CD14-positive monocyte (primary cell): ENCODE data around the gene RTL10. TPM values are rescaled to one million over a fixed set of nuclear protein-coding genes. Genes with fewer than 3 reads are reported as not detected.

Experiments used
- DNase-seq, 3 donors: peaks; one replicate each; pipeline ENCODE4 v3.0.0-alpha.2; 2011 to 2022
- H2AFZ ChIP-seq: 2 replicates; pipeline ENCODE4 v1.6.0; 2012; ENCODE audit warnings: mild to moderate bottlenecking, low read depth, low read length, inconsistent platforms; ENCODE audit not compliant: insufficient read depth, poor library complexity, severe bottlenecking
- H3K27ac ChIP-seq, 2 donors: 1 replicate in 1 of 2; 2 replicates in 1 of 2; pipeline ENCODE4 v1.5.1; 2012 to 2013; ENCODE audit warnings: low read length in 2 of 2, control low read depth in 1 of 2, inconsistent platforms in 1 of 2, low read depth in 1 of 2, mild to moderate bottlenecking in 1 of 2
- H3K27me3 ChIP-seq, 2 donors: one replicate each; pipeline versions ENCODE4 v1.6.0 to v1.6.1; 2011 to 2013; ENCODE audit warnings: low read length in 2 of 2; ENCODE audit not compliant: control insufficient read depth in 2 of 2, insufficient read depth in 2 of 2
- H3K36me3 ChIP-seq, 2 donors: replicated peaks in 1 of 2; 1 replicate in 1 of 2; 2 replicates in 1 of 2; pipeline versions ENCODE4 v1.5.1 to v1.6.1; 2012 to 2013; ENCODE audit warnings: low read length in 2 of 2, control low read depth in 1 of 2, inconsistent platforms in 1 of 2, mild to moderate bottlenecking in 1 of 2; ENCODE audit not compliant: insufficient read depth in 2 of 2, control insufficient read depth in 1 of 2
- H3K4me1 ChIP-seq, 2 donors: 1 replicate in 1 of 2; 2 replicates in 1 of 2; pipeline versions ENCODE4 v1.5.1 to v1.6.1; 2012 to 2013; ENCODE audit warnings: low read length in 2 of 2, control low read depth in 1 of 2, inconsistent platforms in 1 of 2, mild to moderate bottlenecking in 1 of 2, moderate library complexity in 1 of 2; ENCODE audit not compliant: insufficient read depth in 2 of 2, control insufficient read depth in 1 of 2
- H3K4me2 ChIP-seq: replicated peaks from 2 replicates; pipeline ENCODE3; 2012; ENCODE audit warnings: low read length, moderate library complexity, mild to moderate bottlenecking; ENCODE audit not compliant: poor library complexity, severe bottlenecking; ENCODE audit errors: extremely low read depth
- H3K4me3 ChIP-seq, 3 experiments: fragments of 200-600 bp in 1 of 3; sonication (generic) in 1 of 3; replicated peaks in 1 of 3; 1 replicate in 2 of 3; 2 replicates in 1 of 3; pipeline ENCODE4 v1.5.1; 2011 to 2013; ENCODE audit warnings: low read length in 3 of 3, mild to moderate bottlenecking in 3 of 3, control low read depth in 2 of 3, low read depth in 2 of 3, inconsistent platforms in 1 of 3, moderate library complexity in 1 of 3
- H3K79me2 ChIP-seq: 2 replicates; pipeline ENCODE4 v1.6.0; 2012; ENCODE audit warnings: mild to moderate bottlenecking, control low read depth, inconsistent platforms, low read length, moderate library complexity; ENCODE audit not compliant: insufficient read depth
- H3K9ac ChIP-seq: 2 replicates; pipeline ENCODE4 v1.6.0; 2017; ENCODE audit warnings: low read length, mild to moderate bottlenecking; ENCODE audit not compliant: insufficient read depth, poor library complexity, severe bottlenecking
- H3K9me3 ChIP-seq, 2 donors: replicated peaks in 1 of 2; 1 replicate in 1 of 2; 2 replicates in 1 of 2; pipeline versions ENCODE4 v1.5.1 to v1.6.1; 2012 to 2013; ENCODE audit warnings: low read length in 2 of 2, control low read depth in 1 of 2; ENCODE audit not compliant: control insufficient read depth in 1 of 2, insufficient read depth in 1 of 2
- H4K20me1 ChIP-seq: 2 replicates; pipeline ENCODE4 v1.6.0; 2012; ENCODE audit warnings: mild to moderate bottlenecking, low read length, control low read depth, moderate library complexity; ENCODE audit not compliant: insufficient read depth
- H3K27ac Mint-ChIP-seq, 7 donors: one replicate each; pipeline ENCODE4 v1.8.0; 2020; ENCODE audit warnings: mild to moderate bottlenecking in 7 of 7, mixed read lengths in 7 of 7, moderate library complexity in 6 of 7, inconsistent platforms in 2 of 7
- H3K27me3 Mint-ChIP-seq, 3 donors: one replicate each; pipeline ENCODE4 v1.8.0; 2021 to 2022; ENCODE audit warnings: low read depth in 3 of 3, mild to moderate bottlenecking in 3 of 3, mixed read lengths in 3 of 3, moderate library complexity in 3 of 3, inconsistent platforms in 1 of 3
- H3K36me3 Mint-ChIP-seq, 2 donors: one replicate each; pipeline ENCODE4 v1.8.0; 2020; ENCODE audit warnings: mixed read lengths in 2 of 2, inconsistent platforms in 1 of 2, mild to moderate bottlenecking in 1 of 2
- H3K4me1 Mint-ChIP-seq: one replicate; pipeline ENCODE4 v1.8.0; 2020; ENCODE audit warnings: mild to moderate bottlenecking, mixed read lengths
- H3K4me3 Mint-ChIP-seq, 2 donors: one replicate each; pipeline ENCODE4 v1.8.0; 2020; ENCODE audit warnings: mild to moderate bottlenecking in 2 of 2, mixed read lengths in 2 of 2, moderate library complexity in 1 of 2
- H3K9me3 Mint-ChIP-seq, 7 donors: one replicate each; pipeline ENCODE4 v1.8.0; 2020 to 2022; ENCODE audit warnings: mixed read lengths in 7 of 7, mild to moderate bottlenecking in 6 of 7, moderate library complexity in 6 of 7, inconsistent platforms in 2 of 7
- WGBS: methylation state at CpG from one replicate; pipeline ENCODE4 v1.1.5; 2013; ENCODE audit warnings: missing lambda C conversion rate; ENCODE audit not compliant: insufficient coverage; 5-methylcytosine and 5-hydroxymethylcytosine counted together
- intact Hi-C, 2 donors: fragments of 100-400 bp; cut with micrococcal nuclease; formaldehyde crosslinking; loops; one replicate each; pipeline versions ENCODE4 v1.15.0 to v1.15.1; 2023
- polyA plus RNA-seq, 3 donors: library from polyadenylated mRNA; depleted of rRNA in 1 of 3; unstranded in 2 of 3; stranded (reverse) in 1 of 3; fragments of 300-500 nt in 2 of 3; fragments of >200 nt in 1 of 3; fragmentation: Illumina TruSeq in 2 of 3; gene quantifications; 1 replicate in 2 of 3; 2 replicates in 1 of 3; pipeline ENCODE4 v1.2.3, GENCODE V29; 2012 to 2021
- TF ChIP-seq, protein P1 (sequence below): fragments of 200-600 bp; IDR thresholded peaks from one replicate; pipeline ENCODE4 v1.8.0; 2022; ENCODE audit warnings: antibody characterized with exemption, mild to moderate bottlenecking

The RTL10 gene
- polyA plus RNA-seq, 3 donors, result 1.4 to 6.5 (median 1.5) TPM

DNA sequence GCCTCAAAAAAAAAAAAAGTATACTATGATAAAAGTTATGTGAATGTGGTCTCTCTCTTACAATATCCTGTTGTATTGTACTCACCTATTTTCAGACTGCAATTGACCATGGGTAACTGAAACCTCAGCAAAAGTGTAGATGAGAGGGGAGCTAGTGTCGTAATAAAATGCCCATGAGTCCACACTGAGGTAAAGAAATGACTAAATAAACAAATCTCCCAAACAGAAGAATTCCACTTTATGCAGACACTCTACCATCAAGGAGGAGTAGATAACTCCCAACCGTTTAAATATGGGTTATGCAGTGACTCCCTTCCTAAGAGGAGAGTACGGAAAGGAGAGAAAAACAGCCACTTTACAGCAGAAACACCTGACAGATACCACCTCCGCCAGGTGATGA lies 14.6 kb downstream of the RTL10 start:
- no peaks in the 10 kb centered on the region for H3K36me3 Mint-ChIP-seq
- H3K27ac ChIP-seq, result no peak overlapping the region
- peaks cover 1 to 4% (median 2%) of the 10 kb centered on the region in 3 donors for H3K27me3 Mint-ChIP-seq
- H2AFZ ChIP-seq, result no peak overlapping the region
- no peaks in the 10 kb centered on the region for H3K36me3 ChIP-seq
- no peak overlapping the region for H3K4me3 ChIP-seq
- no peak overlapping the region for H3K4me3 Mint-ChIP-seq
- no peaks in the 10 kb centered on the region for H3K9me3 ChIP-seq
- no peaks in the 10 kb centered on the region for H3K79me2 ChIP-seq
- 88% methylated on average over 1 of the region's 4 CpGs for WGBS
- no peaks in the 10 kb centered on the region for H3K9me3 Mint-ChIP-seq
- no peak overlapping the region for H3K4me2 ChIP-seq
- H3K9ac ChIP-seq, result no peak overlapping the region
- H3K4me1 Mint-ChIP-seq, result peaks cover 20% of the 10 kb centered on the region
- TF ChIP-seq, protein P1, sequence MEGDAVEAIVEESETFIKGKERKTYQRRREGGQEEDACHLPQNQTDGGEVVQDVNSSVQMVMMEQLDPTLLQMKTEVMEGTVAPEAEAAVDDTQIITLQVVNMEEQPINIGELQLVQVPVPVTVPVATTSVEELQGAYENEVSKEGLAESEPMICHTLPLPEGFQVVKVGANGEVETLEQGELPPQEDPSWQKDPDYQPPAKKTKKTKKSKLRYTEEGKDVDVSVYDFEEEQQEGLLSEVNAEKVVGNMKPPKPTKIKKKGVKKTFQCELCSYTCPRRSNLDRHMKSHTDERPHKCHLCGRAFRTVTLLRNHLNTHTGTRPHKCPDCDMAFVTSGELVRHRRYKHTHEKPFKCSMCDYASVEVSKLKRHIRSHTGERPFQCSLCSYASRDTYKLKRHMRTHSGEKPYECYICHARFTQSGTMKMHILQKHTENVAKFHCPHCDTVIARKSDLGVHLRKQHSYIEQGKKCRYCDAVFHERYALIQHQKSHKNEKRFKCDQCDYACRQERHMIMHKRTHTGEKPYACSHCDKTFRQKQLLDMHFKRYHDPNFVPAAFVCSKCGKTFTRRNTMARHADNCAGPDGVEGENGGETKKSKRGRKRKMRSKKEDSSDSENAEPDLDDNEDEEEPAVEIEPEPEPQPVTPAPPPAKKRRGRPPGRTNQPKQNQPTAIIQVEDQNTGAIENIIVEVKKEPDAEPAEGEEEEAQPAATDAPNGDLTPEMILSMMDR, result no peak
- intact Hi-C loops, result no loop called here
- H3K4me1 ChIP-seq, result peaks cover 16% of the 10 kb centered on the region in 2 donors
- no peak overlapping the region for H3K27ac Mint-ChIP-seq
- no peak for DNase-seq
- H3K27me3 ChIP-seq, result no peaks in the 10 kb centered on the region
- no peaks in the 10 kb centered on the region for H4K20me1 ChIP-seq

DNA sequence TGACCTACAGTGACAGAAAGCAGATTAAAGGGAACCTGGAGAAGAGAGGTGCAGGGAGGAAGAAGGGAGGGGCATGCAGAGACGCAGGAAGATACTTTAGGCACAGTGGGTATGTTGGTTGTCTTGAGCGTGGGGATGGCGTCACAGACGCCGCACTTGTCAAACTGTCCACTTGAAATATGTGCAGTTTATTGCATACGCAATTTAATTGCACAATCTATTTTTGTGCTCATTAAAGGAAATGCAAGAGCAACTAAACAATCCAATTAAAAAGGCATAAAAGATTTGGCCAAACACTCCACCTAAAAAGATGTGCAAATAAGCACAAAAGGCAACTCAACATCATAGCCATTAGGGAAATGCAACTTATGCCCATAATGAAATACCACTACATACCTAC lies 16.8 kb downstream of the RTL10 start:
- no peaks in the 10 kb centered on the region for H3K4me1 ChIP-seq
- DNase-seq, result no peak
- no peak overlapping the region for H3K9ac ChIP-seq
- intact Hi-C loops, result no loop called here
- no peaks in the 10 kb centered on the region for H3K9me3 Mint-ChIP-seq
- no peak overlapping the region for H3K27ac Mint-ChIP-seq
- H4K20me1 ChIP-seq, result no peaks in the 10 kb centered on the region
- H3K27me3 Mint-ChIP-seq, result peaks cover 0 to 4% (median 2%) of the 10 kb centered on the region in 3 donors
- H3K9me3 ChIP-seq, result no peaks in the 10 kb centered on the region
- H2AFZ ChIP-seq, result no peak overlapping the region
- no peak overlapping the region for H3K27ac ChIP-seq
- H3K36me3 Mint-ChIP-seq, result no peaks in the 10 kb centered on the region
- no peak overlapping the region for H3K4me3 ChIP-seq
- H3K4me3 Mint-ChIP-seq, result no peak overlapping the region
- H3K36me3 ChIP-seq, result no peaks in the 10 kb centered on the region
- H3K4me2 ChIP-seq, result no peak overlapping the region
- no peaks in the 10 kb centered on the region for H3K27me3 ChIP-seq
- WGBS, result 21% methylated on average over 2 of the region's 6 CpGs
- H3K79me2 ChIP-seq, result no peaks in the 10 kb centered on the region
- TF ChIP-seq, protein P1, result no peak
- H3K4me1 Mint-ChIP-seq, result peaks cover 6% of the 10 kb centered on the region
